Activated CD4-positive, alpha-beta T cell treated with anti-CD3 and anti-CD28 coated beads, Interleukin-2, amount 50 U/mL, for 24 hours (primary cell): ENCODE data around the gene CCL13.

Experiments used
- DNase-seq, 2 donors: peaks; one replicate each; pipeline ENCODE4 v3.0.0-alpha.2; 2020; ENCODE audit warnings: low read depth in 1 of 2, low spot score in 1 of 2

The CCL13 gene

GRCh38 chr17:34361478-34362061 is 5.3 kb downstream of the CCL13 start:
- DNase-seq = peak; percentile 19 to 55

DNA sequence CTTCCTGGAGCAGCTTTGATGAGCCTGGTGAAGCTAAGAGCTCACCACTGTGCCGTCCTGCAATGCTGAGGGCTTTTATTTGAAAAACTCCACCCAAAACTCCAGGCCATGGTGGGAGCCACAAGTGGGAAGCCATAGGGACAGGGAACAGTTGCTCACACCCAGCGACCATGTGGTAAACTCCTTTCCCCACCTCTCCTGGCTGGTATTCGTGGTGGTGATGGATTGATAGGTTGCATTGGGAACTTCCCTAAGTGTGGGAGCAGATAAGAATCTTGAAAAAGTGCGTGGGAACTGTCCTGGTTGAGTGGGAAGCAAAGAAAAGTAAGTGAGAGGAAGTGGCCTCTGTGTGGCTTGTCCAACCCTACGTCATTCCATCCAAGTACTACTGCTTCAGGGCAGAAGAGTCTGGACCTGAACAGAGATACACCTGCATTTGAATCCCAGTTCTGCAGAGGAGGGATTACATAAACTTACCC is 6.9 kb downstream of the CCL13 start, which contains the start of gene CCL1:
Gene CCL1 (minus strand): TSS at position 51 of the 479 bp plus-strand sequence. CDS start 72 bp downstream, outside the sequence.
- no peak for DNase-seq

GRCh38 chr17:34364751-34365150 is 8.5 kb downstream of the CCL13 start:
- DNase-seq = no peak

- DNase-seq = no peak
These were observed 9.1 kb downstream of the CCL13 start for GRCh38 chr17:34365340-34365739.

- no peak for DNase-seq
These were observed 9.7 kb downstream of the CCL13 start for GRCh38 chr17:34366010-34366409.

- DNase-seq = no peak
These were observed 10.3 kb downstream of the CCL13 start for GRCh38 chr17:34366529-34367107.

DNA sequence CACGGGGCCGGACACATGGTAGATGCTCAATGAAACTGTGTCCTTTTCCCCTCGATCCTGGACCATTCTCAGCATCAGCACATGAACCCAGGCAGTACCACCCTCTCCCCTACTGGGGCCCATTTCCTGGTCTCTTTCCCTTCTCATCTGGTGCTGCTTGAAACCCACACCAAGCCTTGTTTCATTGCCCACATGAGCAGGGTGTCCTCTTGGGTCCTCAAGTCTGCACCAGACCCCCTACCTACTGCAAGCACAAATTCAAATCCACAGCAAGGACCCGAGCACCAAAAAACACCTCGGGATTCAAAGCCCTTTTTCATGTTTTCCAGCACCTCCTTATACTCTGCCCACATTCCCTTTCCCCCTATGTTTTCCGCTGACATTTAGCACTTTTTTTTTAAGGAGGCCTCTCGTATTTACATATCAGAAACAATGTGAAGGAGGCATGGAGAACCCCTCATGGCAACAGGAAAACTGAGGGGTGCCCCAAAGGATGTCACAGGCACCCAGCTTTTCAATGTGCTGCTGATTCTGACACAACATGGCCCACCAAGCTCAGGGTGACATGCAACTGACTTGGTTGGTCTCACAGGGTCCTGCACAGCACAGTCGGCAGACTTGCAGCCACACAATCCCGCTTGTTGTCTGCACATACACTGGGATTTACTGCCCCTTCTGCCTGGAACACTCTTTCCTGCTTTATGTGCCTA is 11.4 kb downstream of the CCL13 start:
- no peak for DNase-seq

DNA sequence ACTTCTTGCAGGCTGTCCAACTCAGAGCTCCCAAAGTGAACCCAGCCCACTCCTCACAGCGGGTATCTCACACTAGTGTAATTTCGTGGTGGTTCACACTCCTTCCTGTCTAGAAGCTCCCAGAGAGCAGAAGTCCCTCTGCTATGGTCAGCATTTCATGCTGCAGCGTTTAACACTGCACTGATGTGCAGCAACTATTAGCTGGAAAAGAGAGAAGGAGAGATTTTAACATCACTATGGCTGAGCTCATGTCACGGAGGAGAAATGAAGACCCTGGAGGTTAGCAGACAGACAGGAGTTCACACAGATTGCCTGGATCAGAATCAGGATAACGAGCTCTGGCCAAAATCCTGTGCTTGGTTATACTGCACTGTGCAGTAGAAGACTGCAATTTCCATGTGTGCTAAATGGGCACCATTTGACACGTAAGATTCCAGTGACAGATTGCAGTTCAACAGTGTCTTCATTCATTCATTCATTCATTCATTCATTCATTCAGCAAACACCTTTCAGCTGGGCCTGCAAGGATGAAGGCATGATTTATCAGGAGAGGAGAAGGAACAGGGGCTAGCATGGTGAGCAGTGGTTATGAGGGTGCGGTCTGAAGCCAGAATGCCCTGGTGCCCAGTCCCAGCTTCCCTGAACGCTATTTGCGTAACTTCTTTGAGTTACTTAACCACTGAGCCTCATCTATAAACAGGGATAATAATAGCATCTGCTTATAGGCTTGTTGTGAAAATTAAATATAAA is 12.1 kb downstream of the CCL13 start:
- DNase-seq = no peak

DNA sequence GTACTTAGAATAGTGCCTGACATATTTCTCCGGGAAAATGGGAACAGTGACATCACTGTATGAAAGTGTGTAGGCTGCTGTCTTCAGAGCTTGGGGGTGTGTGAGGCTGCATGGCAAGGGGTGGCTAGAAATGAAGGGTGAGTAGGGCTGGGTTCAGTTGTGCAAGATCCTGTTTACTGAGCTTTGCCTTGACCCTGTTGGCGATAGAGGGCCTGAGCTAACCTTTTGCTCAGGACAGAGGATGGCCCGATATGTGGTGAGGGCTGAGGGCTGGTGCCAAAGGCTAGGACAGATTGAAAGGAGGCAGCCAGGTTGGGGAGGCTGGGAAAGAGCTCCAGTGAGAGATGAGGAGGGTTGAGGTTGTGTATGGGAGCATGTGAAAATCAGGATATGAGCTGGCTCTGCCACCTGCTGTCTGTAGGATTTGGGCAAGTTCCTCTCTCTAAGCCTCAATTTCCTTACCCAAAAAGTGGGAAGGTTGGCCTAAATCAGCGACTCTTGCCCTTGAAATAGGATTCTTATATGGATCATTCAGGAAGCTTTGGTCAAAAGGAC is 12.7 kb downstream of the CCL13 start:
- DNase-seq = no peak

GRCh38 chr17:34369571-34369970 is 13.3 kb downstream of the CCL13 start:
- no peak for DNase-seq

DNA sequence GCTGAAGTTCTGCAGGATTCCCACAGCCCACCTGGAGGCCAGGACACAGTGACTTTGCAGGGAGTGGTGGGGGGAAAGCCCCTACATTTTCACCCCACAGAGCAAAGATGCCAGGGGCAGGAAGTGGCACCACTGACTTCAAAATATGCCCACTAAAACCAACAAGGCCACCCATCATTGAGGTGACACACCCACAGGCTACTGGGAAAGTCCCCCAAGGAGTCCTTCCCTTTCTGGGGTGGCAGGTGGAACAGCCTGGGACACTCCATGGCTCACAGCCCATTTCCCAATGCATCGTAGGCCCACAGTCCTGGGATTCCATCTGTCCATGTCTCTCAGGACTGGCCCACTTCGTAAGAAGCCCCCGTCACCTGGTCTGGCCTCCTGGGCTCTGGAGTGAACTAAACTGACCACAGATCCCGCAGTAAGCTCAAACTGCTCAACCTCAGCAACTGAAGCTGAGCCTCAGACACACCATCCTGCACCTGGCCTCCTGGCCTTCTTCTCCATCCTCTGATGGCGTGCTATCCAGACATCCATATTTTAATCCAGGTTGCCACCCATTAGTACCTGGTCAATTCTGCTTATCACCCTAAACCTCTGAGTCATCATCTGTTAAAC is 14.2 kb downstream of the CCL13 start:
- DNase-seq = no peak

DNA sequence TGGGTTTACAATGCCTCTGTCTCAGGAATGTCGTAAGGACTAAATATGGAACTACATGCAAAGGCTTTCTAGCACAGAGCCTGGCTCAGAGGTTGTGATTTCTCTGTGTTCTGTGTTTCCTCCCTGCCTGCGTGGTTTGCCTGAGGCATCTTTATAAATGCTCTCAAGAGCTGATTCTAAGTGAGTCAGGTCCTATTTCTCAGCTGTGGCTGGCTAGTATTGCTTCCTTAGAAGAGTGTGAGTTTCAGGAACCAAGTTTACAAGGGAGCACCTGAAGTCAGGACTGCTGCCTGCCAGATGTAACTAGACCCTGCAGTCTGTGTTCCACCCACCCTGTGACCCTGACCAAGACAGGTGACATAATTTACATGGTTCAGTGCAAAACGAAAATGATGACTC is 14.7 kb downstream of the CCL13 start:
- no peak for DNase-seq

DNA sequence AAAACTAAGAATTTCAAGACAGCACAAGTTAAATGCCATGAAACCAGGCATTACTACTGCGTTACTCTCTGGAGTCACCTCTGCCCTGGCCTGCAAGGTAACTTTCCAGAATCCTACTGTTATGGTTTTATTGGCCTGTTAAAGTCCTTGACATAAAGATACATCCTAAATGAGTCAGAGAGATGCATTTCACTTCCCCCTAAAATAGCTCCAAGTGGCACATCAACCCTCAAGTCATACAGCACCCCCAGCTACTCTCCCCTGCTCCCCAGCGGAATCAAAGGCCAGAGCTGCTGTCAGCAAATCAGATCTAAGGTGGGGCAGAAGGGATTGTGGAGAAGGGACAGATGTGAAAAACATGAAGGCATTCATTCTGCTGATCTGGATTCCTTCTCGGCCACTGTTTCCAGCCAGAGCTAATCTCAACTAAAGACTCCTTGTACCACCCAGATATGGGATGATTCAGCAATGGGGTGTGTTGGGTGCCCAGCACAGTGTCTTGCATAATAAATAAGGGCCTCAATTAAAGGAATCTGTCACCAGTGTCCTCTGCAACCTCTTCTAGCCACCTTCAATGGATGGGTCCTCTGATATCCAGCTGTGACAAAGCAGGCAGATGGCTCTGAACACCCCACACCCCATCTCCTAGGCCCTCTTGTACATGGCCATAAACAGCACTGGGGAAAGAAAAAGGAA is 15.3 kb downstream of the CCL13 start:
- no peak for DNase-seq

DNA sequence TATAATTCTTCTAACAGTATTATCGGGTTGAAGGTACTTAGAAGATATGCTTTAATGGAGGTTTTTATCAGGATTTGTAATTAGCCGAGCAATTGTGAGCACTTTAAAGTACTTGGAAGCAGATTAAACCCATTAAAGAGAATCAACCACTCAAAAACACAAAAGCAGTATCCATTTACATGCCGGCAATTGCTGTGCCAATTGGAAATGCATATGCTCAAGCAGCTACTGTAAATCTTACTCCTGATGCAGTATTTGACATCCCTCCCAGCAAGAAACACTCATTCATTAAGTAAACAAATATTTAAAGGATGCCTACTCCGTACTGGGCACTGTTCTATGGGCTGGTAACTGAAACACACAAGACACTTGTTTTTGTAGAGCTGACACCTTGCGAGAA is 18.2 kb downstream of the CCL13 start:
- no peak for DNase-seq

GRCh38 chr17:34375426-34375997 is 19.2 kb downstream of the CCL13 start:
- no peak for DNase-seq

- DNase-seq = no peak
These were observed 21.0 kb downstream of the CCL13 start for GRCh38 chr17:34377078-34377823.

GRCh38 chr17:34378664-34379101 is 22.4 kb downstream of the CCL13 start:
- no peak for DNase-seq

DNA sequence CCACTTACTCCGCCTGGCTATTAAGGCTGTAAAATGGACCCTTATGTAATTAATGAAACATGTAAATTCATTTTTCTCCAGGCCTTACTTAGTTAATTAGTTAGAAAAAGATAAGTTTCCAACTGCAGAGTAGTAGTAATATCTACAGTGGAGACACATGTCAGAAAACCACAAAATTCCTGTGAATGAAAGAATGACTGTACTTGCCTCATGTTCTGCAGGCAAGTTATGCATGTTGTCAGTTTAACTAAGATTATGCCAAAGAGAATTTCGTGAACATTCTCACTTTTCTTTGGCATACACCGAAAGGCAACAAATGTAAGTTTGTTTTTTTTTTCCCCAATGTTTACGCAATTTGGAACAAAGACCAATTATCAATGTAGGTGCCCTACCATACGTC is 23.6 kb downstream of the CCL13 start:
- DNase-seq = no peak

- peak in 1 of 2 donors; percentile 11 for DNase-seq
These were observed 26.4 kb downstream of the CCL13 start for GRCh38 chr17:34382621-34383124.
